ENCODE measurements around the gene TNFRSF12A. TPM values are rescaled to one million over a fixed set of nuclear protein-coding genes. Genes with fewer than 3 reads are reported as not detected.

Gene TNFRSF12A
- total and polyA plus RNA-seq, 9 donors = 3.7 to 52.5 (median 8.5) TPM

- Histone ChIP-seq H3K4me1 (ENCODE audit: insufficient read depth) (peaks cover 5% of the 10 kb centered on the region), H3K27ac (no peak overlapping the region), H3K27me3 (peaks cover 4% of the 10 kb centered on the region), H3K4me3 (no peak overlapping the region), H3K36me3 (no peaks in the 10 kb centered on the region), H3K9me3 (no peaks in the 10 kb centered on the region)
- WGBS, 3 donors = 30 to 49% (median 36%) methylated on average over 3 of the region's 3 CpGs
- TF ChIP-seq EP300 (IDR thresholded peaks at IDR 0.05) = no peak
- TF ChIP-seq CTCF (IDR thresholded peaks at IDR 0.05) = no peak
- TF ChIP-seq POLR2A (IDR thresholded peaks at IDR 0.05) = no peak
- DNase-seq = no peak
- intact Hi-C loops (cut with DNase I) = no loop called here
Measured at GRCh38 chr16:3042376-3042775, 22.2 kb downstream of the TNFRSF12A start.

GRCh38 chr16:3044708-3045107 is 24.5 kb downstream of the TNFRSF12A start:
- Histone ChIP-seq H3K36me3 (no peaks in the 10 kb centered on the region), H3K4me1 (ENCODE audit: insufficient read depth) (peaks cover 5% of the 10 kb centered on the region), H3K9me3 (no peaks in the 10 kb centered on the region), H3K27me3 (peaks cover 4% of the 10 kb centered on the region), H3K27ac (no peak overlapping the region), H3K4me3 (no peak overlapping the region)
- WGBS, 3 donors = 81 to 87% (median 82%) methylated on average over 6 of the region's 6 CpGs
- intact Hi-C loops (cut with DNase I) = no loop called here
- no peak for DNase-seq
- TF ChIP-seq EP300 (IDR thresholded peaks at IDR 0.05) = no peak

- intact Hi-C loops (cut with DNase I) = no loop called here
- DNase-seq = no peak
- no peaks in the 10 kb centered on the region for H3K9me3 ChIP-seq
- H3K4me1 ChIP-seq (ENCODE audit: insufficient read depth) = peaks cover 5% of the 10 kb centered on the region
- 0 to 1% (median 1%) methylated on average over 53 to 86 of the region's 86 CpGs for WGBS, 3 donors
- H3K36me3 ChIP-seq = no peaks in the 10 kb centered on the region
- H3K27me3 ChIP-seq = peaks cover 4% of the 10 kb centered on the region
- no peak within 1 kb of the TSS for H3K27ac ChIP-seq
- no peak for TF ChIP-seq CTCF (IDR thresholded peaks at IDR 0.05)
- TF ChIP-seq EP300 (IDR thresholded peaks at IDR 0.05) = no peak
- no peak for TF ChIP-seq POLR2A (IDR thresholded peaks at IDR 0.05)
- peak within 1 kb of the TSS; percentile 6 for H3K4me3 ChIP-seq
Measured at GRCh38 chr16:3045758-3046640, 25.8 kb downstream of the TNFRSF12A start, which contains the start of gene MMP25. MMP25 (plus strand) TSS chr16:3046561; CDS start chr16:3046918, 357 bp downstream.

GRCh38 chr16:3046641-3047386 is 26.6 kb downstream of the TNFRSF12A start:
- Histone ChIP-seq H3K4me1 (ENCODE audit: insufficient read depth) (peaks cover 5% of the 10 kb centered on the region), H3K36me3 (no peaks in the 10 kb centered on the region), H3K4me3 (no peak overlapping the region), H3K27ac (no peak overlapping the region), H3K9me3 (no peaks in the 10 kb centered on the region), H3K27me3 (peaks cover 4% of the 10 kb centered on the region)
- intact Hi-C loops (cut with DNase I) = no loop called here
- 1 to 2% (median 1%) methylated on average over 38 to 54 of the region's 54 CpGs for WGBS, 3 donors
- TF ChIP-seq POLR2A (IDR thresholded peaks at IDR 0.05) = no peak
- no peak for TF ChIP-seq CTCF (IDR thresholded peaks at IDR 0.05)
- no peak for TF ChIP-seq EP300 (IDR thresholded peaks at IDR 0.05)
- no peak for DNase-seq
